ENCODE results near the gene HK3.

HK3 gene

DNA sequence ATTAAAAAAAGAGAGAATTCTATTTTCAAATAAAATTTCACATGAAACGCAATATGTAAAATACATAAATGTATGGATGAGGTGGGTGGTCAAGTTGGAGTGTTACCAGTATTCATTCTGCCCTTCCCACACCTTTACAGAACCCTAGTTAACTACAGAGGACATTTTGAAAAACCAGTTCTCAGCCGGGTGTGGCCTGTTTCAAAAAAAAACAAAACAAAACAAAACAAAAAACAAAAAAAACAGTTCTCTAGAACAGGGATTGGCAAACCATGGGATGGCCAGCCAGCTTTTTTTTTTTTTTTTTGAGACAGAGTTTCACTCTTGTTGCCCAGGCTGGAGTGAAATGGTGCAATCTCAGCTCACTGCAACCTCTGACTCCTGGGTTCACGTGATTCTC lies 28.4 kb upstream of the HK3 start:
- Histone ChIP-seq H3K27me3 (ENCODE audit: insufficient read depth, low read length) (no peaks in the 10 kb centered on the region), H3K9ac (ENCODE audit: low read length) (no peak overlapping the region), H3K4me2 (ENCODE audit: low read length) (no peak overlapping the region), H2AFZ (ENCODE audit: low read length) (no peak overlapping the region), H3K79me2 (ENCODE audit: insufficient read depth, low read length) (0 out of 2 replicates have a peak, but pooled peaks cover 6% of the 10 kb centered on the region), H3K36me3 (ENCODE audit: insufficient read depth, low read length) (peaks cover 59% of the 10 kb centered on the region), H3F3A (ENCODE audit: insufficient read depth, low read length) (no peaks in the 10 kb centered on the region), H3K4me1 (ENCODE audit: insufficient read depth, low read length, severe bottlenecking) (peaks cover 12% of the 10 kb centered on the region), H4K20me1 (ENCODE audit: insufficient read depth, low read length) (no peaks in the 10 kb centered on the region), H3K9me3 (ENCODE audit: low read length) (no peaks in the 10 kb centered on the region), H3K4me3 (ENCODE audit: low read depth, low read length, poor library complexity, severe bottlenecking) (no peak overlapping the region), H3K27ac (ENCODE audit: low read depth, low read length, poor library complexity, severe bottlenecking) (no peak overlapping the region), H3K9me2 (ENCODE audit: low read depth, low read length) (no peaks in the 10 kb centered on the region)
- TF ChIP-seq, protein P1, sequence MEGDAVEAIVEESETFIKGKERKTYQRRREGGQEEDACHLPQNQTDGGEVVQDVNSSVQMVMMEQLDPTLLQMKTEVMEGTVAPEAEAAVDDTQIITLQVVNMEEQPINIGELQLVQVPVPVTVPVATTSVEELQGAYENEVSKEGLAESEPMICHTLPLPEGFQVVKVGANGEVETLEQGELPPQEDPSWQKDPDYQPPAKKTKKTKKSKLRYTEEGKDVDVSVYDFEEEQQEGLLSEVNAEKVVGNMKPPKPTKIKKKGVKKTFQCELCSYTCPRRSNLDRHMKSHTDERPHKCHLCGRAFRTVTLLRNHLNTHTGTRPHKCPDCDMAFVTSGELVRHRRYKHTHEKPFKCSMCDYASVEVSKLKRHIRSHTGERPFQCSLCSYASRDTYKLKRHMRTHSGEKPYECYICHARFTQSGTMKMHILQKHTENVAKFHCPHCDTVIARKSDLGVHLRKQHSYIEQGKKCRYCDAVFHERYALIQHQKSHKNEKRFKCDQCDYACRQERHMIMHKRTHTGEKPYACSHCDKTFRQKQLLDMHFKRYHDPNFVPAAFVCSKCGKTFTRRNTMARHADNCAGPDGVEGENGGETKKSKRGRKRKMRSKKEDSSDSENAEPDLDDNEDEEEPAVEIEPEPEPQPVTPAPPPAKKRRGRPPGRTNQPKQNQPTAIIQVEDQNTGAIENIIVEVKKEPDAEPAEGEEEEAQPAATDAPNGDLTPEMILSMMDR (IDR thresholded peaks at IDR 0.05; ENCODE audit: low read length): no peak
- TF ChIP-seq EZH2 (IDR thresholded peaks at IDR 0.05; ENCODE audit: borderline replicate concordance, low read length): no peak

DNA sequence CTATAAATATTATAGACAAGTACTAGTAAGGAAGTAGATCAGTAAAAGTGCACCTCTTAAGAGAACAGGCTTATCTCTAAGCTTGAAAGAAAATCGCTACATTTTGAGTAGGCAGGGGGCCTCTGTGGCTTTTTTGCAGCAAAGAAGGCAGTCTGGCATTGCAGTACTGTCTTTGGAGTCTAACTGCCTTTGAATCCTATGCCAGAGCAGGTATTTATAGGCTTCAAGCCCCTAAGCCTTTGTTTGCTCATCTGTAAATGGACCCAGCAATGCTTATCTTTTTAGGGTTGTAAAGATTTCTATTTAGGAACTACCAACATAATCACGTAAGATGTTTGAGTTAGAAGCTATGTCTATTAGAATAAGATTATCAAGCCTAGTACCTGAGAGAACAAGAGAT lies 23.7 kb upstream of the HK3 start:
- Histone ChIP-seq H3K4me1 (ENCODE audit: insufficient read depth, low read length, severe bottlenecking) (no peaks in the 10 kb centered on the region), H2AFZ (ENCODE audit: low read length) (no peak overlapping the region), H3K27me3 (ENCODE audit: insufficient read depth, low read length) (no peaks in the 10 kb centered on the region), H3K9ac (ENCODE audit: low read length) (no peak overlapping the region), H3K27ac (ENCODE audit: low read depth, low read length, poor library complexity, severe bottlenecking) (no peak overlapping the region), H3F3A (ENCODE audit: insufficient read depth, low read length) (no peaks in the 10 kb centered on the region), H3K9me2 (ENCODE audit: low read depth, low read length) (no peaks in the 10 kb centered on the region), H3K4me3 (ENCODE audit: low read depth, low read length, poor library complexity, severe bottlenecking) (no peak overlapping the region), H3K4me2 (ENCODE audit: low read length) (no peak overlapping the region), H4K20me1 (ENCODE audit: insufficient read depth, low read length) (no peaks in the 10 kb centered on the region), H3K9me3 (ENCODE audit: low read length) (no peaks in the 10 kb centered on the region), H3K79me2 (ENCODE audit: insufficient read depth, low read length) (0 out of 2 replicates have a peak, but pooled peaks cover 6% of the 10 kb centered on the region), H3K36me3 (ENCODE audit: insufficient read depth, low read length) (peaks cover 57% of the 10 kb centered on the region)
- TF ChIP-seq, protein P1 (IDR thresholded peaks at IDR 0.05; ENCODE audit: low read length): no peak
- no peak for TF ChIP-seq EZH2 (IDR thresholded peaks at IDR 0.05; ENCODE audit: borderline replicate concordance, low read length)

DNA sequence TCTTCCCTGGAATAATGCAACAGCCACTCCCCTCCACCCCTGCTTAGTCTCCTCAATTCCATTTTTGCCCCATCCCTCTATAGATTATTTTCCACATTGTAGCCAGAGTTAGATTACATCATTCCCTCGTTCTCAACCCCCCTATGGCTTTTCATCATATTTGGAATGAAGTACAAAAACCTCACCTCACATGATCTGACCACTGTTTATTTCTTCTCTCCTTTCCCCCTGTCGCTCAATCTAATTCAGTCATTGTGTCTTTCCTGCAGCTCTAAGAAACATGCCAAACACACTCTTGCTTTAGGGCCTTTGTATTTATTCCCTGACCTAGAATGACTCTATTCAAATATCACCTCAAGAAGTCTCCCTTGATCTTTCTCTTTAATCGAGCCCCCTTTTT lies 22.6 kb upstream of the HK3 start:
- Histone ChIP-seq H4K20me1 (ENCODE audit: insufficient read depth, low read length) (no peaks in the 10 kb centered on the region), H3K9ac (ENCODE audit: low read length) (no peak overlapping the region), H3K4me2 (ENCODE audit: low read length) (no peak overlapping the region), H3F3A (ENCODE audit: insufficient read depth, low read length) (no peaks in the 10 kb centered on the region), H3K27me3 (ENCODE audit: insufficient read depth, low read length) (no peaks in the 10 kb centered on the region), H3K79me2 (ENCODE audit: insufficient read depth, low read length) (0 out of 2 replicates have a peak, but pooled peaks cover 6% of the 10 kb centered on the region), H3K9me3 (ENCODE audit: low read length) (no peaks in the 10 kb centered on the region), H3K9me2 (ENCODE audit: low read depth, low read length) (no peaks in the 10 kb centered on the region), H3K4me3 (ENCODE audit: low read depth, low read length, poor library complexity, severe bottlenecking) (no peak overlapping the region), H3K36me3 (ENCODE audit: insufficient read depth, low read length) (peaks cover 51% of the 10 kb centered on the region), H3K4me1 (ENCODE audit: insufficient read depth, low read length, severe bottlenecking) (no peaks in the 10 kb centered on the region), H3K27ac (ENCODE audit: low read depth, low read length, poor library complexity, severe bottlenecking) (no peak overlapping the region), H2AFZ (ENCODE audit: low read length) (no peak overlapping the region)
- TF ChIP-seq EZH2 (IDR thresholded peaks at IDR 0.05; ENCODE audit: borderline replicate concordance, low read length): no peak

DNA sequence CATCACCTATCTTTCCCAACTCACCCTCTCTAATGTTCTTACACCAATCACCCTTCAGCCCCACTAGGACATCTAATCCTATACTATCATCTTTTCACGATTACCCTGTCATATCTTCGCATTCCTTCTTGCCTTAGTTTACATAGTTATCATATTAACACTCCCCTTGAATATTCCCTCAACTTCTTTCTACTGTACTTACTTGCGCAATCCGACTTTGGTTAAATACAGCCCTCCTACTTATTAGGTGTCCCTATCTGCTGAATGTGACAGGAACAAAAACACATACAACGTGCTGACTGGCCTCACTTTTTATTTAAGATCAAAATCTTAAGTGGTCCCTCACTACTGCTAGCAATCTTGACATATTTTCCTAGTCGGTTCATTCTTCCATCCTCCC lies 19.5 kb upstream of the HK3 start:
- no peak overlapping the region for H2AFZ ChIP-seq (ENCODE audit: low read length)
- no peaks in the 10 kb centered on the region for H3K9me3 ChIP-seq (ENCODE audit: low read length)
- H3K9ac ChIP-seq (ENCODE audit: low read length): no peak overlapping the region
- no peaks in the 10 kb centered on the region for H3F3A ChIP-seq (ENCODE audit: insufficient read depth, low read length)
- TF ChIP-seq, protein P1 (IDR thresholded peaks at IDR 0.05; ENCODE audit: low read length): no peak
- no peak for TF ChIP-seq EZH2 (IDR thresholded peaks at IDR 0.05; ENCODE audit: borderline replicate concordance, low read length)
- H3K27me3 ChIP-seq (ENCODE audit: insufficient read depth, low read length): no peaks in the 10 kb centered on the region
- H3K4me1 ChIP-seq (ENCODE audit: insufficient read depth, low read length, severe bottlenecking): no peaks in the 10 kb centered on the region
- no peaks in the 10 kb centered on the region for H3K79me2 ChIP-seq (ENCODE audit: insufficient read depth, low read length)
- no peak overlapping the region for H3K4me2 ChIP-seq (ENCODE audit: low read length)
- H3K4me3 ChIP-seq (ENCODE audit: low read depth, low read length, poor library complexity, severe bottlenecking): no peak overlapping the region
- peaks cover 54% of the 10 kb centered on the region for H3K36me3 ChIP-seq (ENCODE audit: insufficient read depth, low read length)
- H4K20me1 ChIP-seq (ENCODE audit: insufficient read depth, low read length): no peaks in the 10 kb centered on the region
- no peak overlapping the region for H3K27ac ChIP-seq (ENCODE audit: low read depth, low read length, poor library complexity, severe bottlenecking)
- H3K9me2 ChIP-seq (ENCODE audit: low read depth, low read length): no peaks in the 10 kb centered on the region

Data from OCI-LY1 (cell line).